ENCODE results near the gene CDYL2. TPM values are rescaled to one million over a fixed set of nuclear protein-coding genes. Genes with fewer than 3 reads are reported as not detected.
A peak's percentile ranks its signal among the peaks of the same experiment; 100 is the strongest.

The CDYL2 gene
- total RNA-seq, 6 experiments from 2014 or later, result 15.4 to 22.5 (median 20.6) TPM

DNA sequence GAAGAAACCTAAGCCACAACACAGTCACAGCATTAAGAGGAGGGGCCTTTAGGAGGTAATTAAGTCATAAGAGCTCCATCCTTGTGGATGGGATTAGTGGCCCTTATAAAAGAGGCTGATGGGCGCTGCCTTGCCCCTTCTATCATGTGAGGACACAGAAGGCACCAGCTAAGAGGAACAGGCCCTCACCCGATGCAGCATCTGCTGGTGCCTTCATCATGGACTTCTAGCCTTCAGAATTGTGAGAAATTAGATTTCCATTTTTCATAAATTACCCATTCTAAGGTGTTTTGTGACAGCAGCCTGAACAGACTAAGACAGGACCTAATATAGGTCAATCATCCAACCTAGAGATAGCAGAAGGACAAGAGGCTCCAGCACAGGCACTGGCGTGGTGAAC lies 120.8 kb downstream of the CDYL2 start:
- Mint-ChIP-seq H3K36me3 (ENCODE audit: low read depth) (peaks cover 6% of the 10 kb centered on the region), H3K27me3 (ENCODE audit: insufficient read depth) (no peaks in the 10 kb centered on the region), H3K27ac (no peak overlapping the region), H3K4me1 (ENCODE audit: low read depth) (peaks cover 50% of the 10 kb centered on the region), H3K9me3 (peaks cover 4% of the 10 kb centered on the region; the same call in 1 of the 2 replicates), H3K4me3 (no peak overlapping the region)
- no peak for DNase-seq
- TF ChIP-seq, protein P1, sequence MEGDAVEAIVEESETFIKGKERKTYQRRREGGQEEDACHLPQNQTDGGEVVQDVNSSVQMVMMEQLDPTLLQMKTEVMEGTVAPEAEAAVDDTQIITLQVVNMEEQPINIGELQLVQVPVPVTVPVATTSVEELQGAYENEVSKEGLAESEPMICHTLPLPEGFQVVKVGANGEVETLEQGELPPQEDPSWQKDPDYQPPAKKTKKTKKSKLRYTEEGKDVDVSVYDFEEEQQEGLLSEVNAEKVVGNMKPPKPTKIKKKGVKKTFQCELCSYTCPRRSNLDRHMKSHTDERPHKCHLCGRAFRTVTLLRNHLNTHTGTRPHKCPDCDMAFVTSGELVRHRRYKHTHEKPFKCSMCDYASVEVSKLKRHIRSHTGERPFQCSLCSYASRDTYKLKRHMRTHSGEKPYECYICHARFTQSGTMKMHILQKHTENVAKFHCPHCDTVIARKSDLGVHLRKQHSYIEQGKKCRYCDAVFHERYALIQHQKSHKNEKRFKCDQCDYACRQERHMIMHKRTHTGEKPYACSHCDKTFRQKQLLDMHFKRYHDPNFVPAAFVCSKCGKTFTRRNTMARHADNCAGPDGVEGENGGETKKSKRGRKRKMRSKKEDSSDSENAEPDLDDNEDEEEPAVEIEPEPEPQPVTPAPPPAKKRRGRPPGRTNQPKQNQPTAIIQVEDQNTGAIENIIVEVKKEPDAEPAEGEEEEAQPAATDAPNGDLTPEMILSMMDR (IDR thresholded peaks at IDR 0.05), result no peak

DNA sequence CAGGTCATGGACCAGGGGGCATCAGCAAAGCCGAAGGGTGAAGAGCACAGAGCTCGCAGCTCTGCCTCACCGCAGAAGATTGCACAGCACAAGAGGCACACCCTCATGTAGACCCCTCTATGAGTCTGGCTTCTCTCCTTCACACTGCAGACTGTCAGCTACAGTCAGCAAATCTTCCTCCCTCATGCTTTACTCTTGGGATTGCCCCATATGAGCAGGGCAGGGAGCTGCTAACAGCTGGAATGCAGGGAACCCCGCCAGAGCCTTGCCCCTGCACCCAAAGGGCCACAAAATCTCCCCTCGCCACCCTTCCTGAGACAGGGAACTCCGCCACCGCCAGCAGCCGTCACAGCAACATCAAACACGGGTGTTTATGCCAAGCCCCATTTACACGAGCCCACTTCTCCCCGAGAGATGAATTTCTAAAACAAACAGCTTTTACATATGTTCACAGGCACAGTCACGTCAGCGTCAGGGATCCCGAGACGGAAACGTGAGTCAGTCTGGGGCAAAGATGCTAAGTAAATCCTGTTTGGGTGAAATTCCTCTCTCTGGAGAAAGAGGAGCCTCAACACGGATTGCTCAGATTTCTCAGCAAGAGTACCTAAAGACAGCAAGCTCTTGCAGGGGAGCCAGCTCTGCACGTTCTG lies 121.9 kb downstream of the CDYL2 start:
- DNase-seq, result peak; percentile 76
- Mint-ChIP-seq H3K27ac (peak overlapping the region; percentile 90), H3K4me1 (ENCODE audit: low read depth) (peaks cover 45% of the 10 kb centered on the region), H3K9me3 (peaks cover 4% of the 10 kb centered on the region; the same call in 1 of the 2 replicates), H3K4me3 (peak overlapping the region; percentile 81), H3K36me3 (ENCODE audit: low read depth) (peaks cover 6% of the 10 kb centered on the region), H3K27me3 (ENCODE audit: insufficient read depth) (no peaks in the 10 kb centered on the region)
- TF ChIP-seq, protein P1 (IDR thresholded peaks at IDR 0.05), result no peak

DNA sequence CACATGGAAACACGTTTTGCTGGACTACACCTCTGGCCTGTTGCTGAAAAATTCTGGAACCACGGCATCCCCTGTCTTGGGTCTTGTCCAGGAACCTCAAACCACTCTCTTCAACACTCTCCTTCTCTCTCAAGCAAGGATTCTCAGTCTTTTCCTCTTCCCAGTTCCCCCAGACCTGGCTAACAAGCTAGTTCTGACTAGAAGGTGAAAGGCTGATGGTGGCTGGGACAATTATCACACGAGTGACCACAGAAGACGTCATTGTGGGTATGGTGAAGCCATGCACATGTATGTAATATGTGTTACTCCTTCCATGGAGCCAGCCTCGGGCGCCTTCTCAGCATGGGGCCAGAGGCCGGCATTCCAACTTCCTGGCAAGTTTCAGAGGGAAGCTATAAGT lies 123.0 kb downstream of the CDYL2 start:
- TF ChIP-seq, protein P1 (IDR thresholded peaks at IDR 0.05), result no peak
- Mint-ChIP-seq H3K4me3 (no peak overlapping the region), H3K9me3 (peaks cover 4% of the 10 kb centered on the region; the same call in 1 of the 2 replicates), H3K36me3 (ENCODE audit: low read depth) (peaks cover 6% of the 10 kb centered on the region), H3K4me1 (ENCODE audit: low read depth) (peaks cover 42% of the 10 kb centered on the region), H3K27ac (peak overlapping the region; percentile 90), H3K27me3 (ENCODE audit: insufficient read depth) (no peaks in the 10 kb centered on the region)
- DNase-seq, result no peak

DNA sequence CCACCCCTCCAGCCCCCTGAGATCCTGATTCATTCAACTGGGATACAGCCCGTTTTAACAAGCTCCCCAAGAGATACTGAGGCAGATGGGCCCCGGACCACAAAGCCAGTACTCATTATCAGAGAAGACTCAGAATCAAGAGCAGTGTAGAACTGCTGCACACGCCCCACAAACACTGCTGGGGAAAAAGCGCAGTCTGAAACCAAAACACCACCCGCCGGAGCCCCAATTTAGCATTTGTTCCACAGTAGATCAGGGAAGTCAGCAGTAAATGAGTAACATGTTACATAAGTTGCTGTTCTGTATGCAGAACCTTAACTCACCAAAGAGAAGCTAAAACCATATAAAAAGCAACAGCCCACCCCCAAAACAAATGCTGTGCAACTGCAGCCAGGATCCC lies 123.6 kb downstream of the CDYL2 start:
- no peak for DNase-seq
- H3K9me3 Mint-ChIP-seq, result peaks cover 4% of the 10 kb centered on the region; the same call in 1 of the 2 replicates
- TF ChIP-seq, protein P1 (IDR thresholded peaks at IDR 0.05), result no peak
- no peak overlapping the region for H3K4me3 Mint-ChIP-seq
- H3K36me3 Mint-ChIP-seq (ENCODE audit: low read depth), result peaks cover 11% of the 10 kb centered on the region
- no peaks in the 10 kb centered on the region for H3K27me3 Mint-ChIP-seq (ENCODE audit: insufficient read depth)
- no peak overlapping the region for H3K27ac Mint-ChIP-seq
- peaks cover 46% of the 10 kb centered on the region for H3K4me1 Mint-ChIP-seq (ENCODE audit: low read depth)

DNA sequence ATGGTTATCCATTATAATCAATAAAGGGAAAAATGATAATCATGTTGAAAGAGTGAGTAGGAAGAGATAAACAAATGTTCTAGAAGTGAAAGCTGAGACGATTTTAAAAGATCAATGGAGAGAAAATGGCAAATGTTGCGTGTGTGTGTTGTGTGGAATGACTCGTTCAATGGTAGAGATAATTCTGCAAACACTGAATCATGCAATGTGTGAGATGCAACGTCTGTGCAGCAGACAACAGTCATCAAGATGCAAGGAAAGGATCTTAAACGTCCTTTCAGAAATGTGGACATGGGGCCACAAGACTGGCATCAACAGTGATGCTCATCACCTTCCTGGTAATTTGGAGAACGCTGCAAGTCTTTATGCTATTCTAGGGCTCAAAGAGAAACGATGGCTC lies 124.4 kb downstream of the CDYL2 start:
- Mint-ChIP-seq H3K36me3 (ENCODE audit: low read depth) (peaks cover 11% of the 10 kb centered on the region), H3K9me3 (peaks cover 4% of the 10 kb centered on the region; the same call in 1 of the 2 replicates), H3K27ac (no peak overlapping the region), H3K27me3 (ENCODE audit: insufficient read depth) (no peaks in the 10 kb centered on the region), H3K4me1 (ENCODE audit: low read depth) (peaks cover 46% of the 10 kb centered on the region), H3K4me3 (no peak overlapping the region)
- TF ChIP-seq, protein P1 (IDR thresholded peaks at IDR 0.05), result no peak
- no peak for DNase-seq

Measured in HFFc6 (cell line).